ENCODE results near the gene ZFP57.

Gene ZFP57

DNA sequence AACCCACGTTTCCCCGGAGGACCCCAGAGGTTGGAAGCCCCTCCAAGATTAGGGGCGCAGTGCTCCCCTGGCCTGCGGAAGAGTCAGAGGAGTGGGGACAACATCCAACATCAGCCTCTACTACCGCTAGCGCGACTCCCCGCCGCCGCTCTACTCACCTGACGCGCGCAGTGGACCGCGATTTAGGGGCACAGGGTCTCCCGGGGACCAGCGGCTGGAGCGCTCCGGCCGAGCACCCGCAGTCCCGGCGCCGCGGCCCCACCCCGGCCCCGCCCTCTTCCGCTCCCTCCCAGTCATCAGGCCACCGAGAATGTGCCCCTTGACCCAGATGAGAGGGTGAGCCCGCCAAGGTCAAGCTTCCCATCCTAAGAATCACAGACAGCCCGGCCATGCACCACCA is at the start of gene ZFP57:
TSS of gene ZFP57 (minus strand) at position 249 of the 400 bp plus-strand sequence. CDS start 4,149 bp downstream, outside the sequence.
- H3K4me1 ChIP-seq (ENCODE audit: control insufficient read depth in 1 of 2, insufficient read depth in 2 of 2, low read length in 2 of 2) = no peaks in the 10 kb centered on the region
- H3K36me3 ChIP-seq (ENCODE audit: control insufficient read depth in 1 of 2, insufficient read depth in 2 of 2, low read length in 2 of 2) = no peaks in the 10 kb centered on the region
- no peaks in the 10 kb centered on the region for H3K27me3 ChIP-seq (ENCODE audit: control insufficient read depth in 1 of 2, insufficient read depth in 2 of 2, low read length in 2 of 2)
- no peak within 1 kb of the TSS for H3K9ac ChIP-seq (ENCODE audit: low read depth in 1 of 2, low read length in 2 of 2)
- H3K27ac ChIP-seq (ENCODE audit: low read depth, low read length) = no peak within 1 kb of the TSS
- H3K4me3 ChIP-seq (ENCODE audit: low read depth in 1 of 2, low read length in 2 of 2) = no peak within 1 kb of the TSS
- H3K9me3 ChIP-seq (ENCODE audit: control insufficient read depth in 1 of 2, low read length in 2 of 2) = no peaks in the 10 kb centered on the region

DNA sequence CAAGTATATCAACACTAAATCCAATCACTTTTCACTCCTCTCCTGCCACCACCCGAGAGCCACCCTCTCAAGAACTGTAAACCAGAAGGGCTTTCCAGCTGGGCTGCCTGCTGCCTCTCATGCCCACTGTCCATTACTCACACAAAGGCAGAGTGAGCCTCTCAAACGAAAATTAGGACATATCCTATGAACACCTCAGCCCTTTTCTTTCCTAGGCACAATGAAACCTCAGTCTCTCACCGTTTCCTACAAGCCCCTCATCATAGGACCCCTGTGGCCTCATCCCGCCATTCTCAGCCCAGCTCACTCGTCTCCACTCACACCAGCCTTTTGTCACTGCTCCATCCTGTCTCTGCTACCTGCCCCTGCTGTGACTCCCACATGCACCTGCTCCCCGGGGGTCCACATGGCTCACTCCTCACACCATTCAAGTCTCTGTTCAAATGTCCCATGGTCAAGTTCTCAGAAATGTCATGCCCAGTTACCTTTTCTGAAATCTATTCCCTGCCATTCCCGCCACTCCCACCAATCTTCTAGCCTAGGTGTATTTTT is 49.7 kb upstream of the ZFP57 start:
- Histone ChIP-seq H3K27ac (ENCODE audit: low read depth, low read length) (no peak overlapping the region), H3K4me3 (ENCODE audit: low read depth in 1 of 2, low read length in 2 of 2) (no peak overlapping the region), H3K36me3 (ENCODE audit: control insufficient read depth in 1 of 2, insufficient read depth in 2 of 2, low read length in 2 of 2) (peaks cover 11 to 26% of the 10 kb centered on the region in 2 donors), H3K9me3 (ENCODE audit: control insufficient read depth in 1 of 2, low read length in 2 of 2) (no peaks in the 10 kb centered on the region), H3K4me1 (ENCODE audit: control insufficient read depth in 1 of 2, insufficient read depth in 2 of 2, low read length in 2 of 2) (peaks cover 4 to 6% of the 10 kb centered on the region in 2 donors), H3K9ac (ENCODE audit: low read depth in 1 of 2, low read length in 2 of 2) (no peak overlapping the region), H3K27me3 (ENCODE audit: control insufficient read depth in 1 of 2, insufficient read depth in 2 of 2, low read length in 2 of 2) (no peaks in the 10 kb centered on the region)

DNA sequence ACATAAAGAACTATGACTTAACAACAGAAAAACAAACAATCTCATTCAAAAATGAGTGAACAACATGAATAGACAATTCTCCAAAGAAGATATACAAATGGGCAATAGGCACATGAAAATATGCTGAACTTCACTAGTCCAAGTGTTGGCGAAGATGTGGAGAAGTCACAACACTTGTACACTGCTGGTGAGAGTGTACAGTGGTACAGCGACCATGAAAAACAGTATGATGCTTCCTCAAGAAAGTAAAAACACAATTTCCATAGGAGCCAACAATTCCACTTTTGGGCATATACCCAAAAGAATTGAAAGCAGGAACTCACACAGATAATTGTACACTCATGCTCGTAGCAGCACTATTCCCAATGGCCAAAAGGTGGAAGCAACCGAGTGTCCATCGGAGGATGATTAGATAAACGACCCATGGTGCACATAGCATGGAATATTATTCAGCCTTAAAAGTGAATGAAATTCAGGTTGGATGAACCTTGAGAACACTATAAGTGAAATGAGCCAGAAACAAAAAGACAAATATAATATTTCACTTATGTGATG is 48.9 kb upstream of the ZFP57 start:
- Histone ChIP-seq H3K9ac (ENCODE audit: low read depth in 1 of 2, low read length in 2 of 2) (no peak overlapping the region), H3K27ac (ENCODE audit: low read depth, low read length) (no peak overlapping the region), H3K9me3 (ENCODE audit: control insufficient read depth in 1 of 2, low read length in 2 of 2) (no peaks in the 10 kb centered on the region), H3K36me3 (ENCODE audit: control insufficient read depth in 1 of 2, insufficient read depth in 2 of 2, low read length in 2 of 2) (peaks cover 18 to 32% of the 10 kb centered on the region in 2 donors), H3K27me3 (ENCODE audit: control insufficient read depth in 1 of 2, insufficient read depth in 2 of 2, low read length in 2 of 2) (no peaks in the 10 kb centered on the region), H3K4me1 (ENCODE audit: control insufficient read depth in 1 of 2, insufficient read depth in 2 of 2, low read length in 2 of 2) (peaks cover 11 to 14% of the 10 kb centered on the region in 2 donors), H3K4me3 (ENCODE audit: low read depth in 1 of 2, low read length in 2 of 2) (no peak overlapping the region)

DNA sequence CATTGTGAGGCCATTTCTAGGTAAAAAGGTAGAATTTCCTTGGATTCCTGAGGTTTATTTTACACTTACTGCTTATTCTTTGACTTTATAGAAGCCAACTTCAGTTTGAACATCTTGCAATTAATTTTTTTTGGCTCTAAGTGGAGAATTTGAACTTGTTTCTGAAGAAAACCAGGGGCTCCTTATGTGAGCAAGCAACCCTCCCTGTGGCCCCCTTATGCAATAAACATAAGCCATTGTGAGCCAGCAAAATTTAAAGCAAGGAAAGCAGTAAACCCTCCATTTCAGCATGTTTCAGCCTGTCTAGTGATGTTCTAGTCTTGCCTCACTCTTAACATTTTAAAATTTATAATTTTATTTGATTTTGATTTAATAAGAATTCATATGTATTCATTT is 47.9 kb upstream of the ZFP57 start:
- H3K27ac ChIP-seq (ENCODE audit: low read depth, low read length) = no peak overlapping the region

DNA sequence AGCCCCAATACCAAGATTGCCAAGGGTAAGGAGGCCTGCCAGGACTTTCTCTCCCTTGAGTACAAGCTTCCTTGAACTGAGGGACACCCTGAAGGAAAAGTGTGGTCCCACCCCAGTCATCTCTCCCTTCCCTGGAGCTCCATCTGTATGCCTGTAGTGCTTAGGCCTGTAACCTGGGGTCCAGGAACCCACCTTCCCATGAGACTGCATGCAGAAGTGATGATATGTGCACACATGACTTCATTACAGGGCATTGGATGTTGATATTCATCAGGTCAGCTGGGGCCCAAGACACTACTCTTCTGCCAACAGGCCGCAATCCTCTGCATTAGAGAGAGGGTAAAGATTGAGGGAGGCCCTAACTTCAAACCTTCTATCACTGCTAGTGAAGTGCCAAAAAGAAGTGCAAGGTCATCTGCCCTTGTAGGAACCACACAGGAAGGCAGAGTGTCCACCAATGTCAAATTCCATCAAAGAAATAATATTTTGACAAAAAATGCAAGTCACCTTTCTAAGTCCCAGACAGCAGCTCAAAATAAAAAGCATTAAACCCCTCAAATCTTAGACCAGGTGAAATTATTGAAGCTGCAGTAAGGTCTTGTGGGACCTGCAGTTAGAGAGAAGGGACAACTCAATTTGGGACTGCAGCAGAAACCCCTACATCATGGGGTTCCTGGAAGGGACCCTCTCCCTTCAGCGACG is 47.4 kb upstream of the ZFP57 start:
- Histone ChIP-seq H3K27me3 (ENCODE audit: control insufficient read depth in 1 of 2, insufficient read depth in 2 of 2, low read length in 2 of 2) (no peaks in the 10 kb centered on the region), H3K4me3 (ENCODE audit: low read depth in 1 of 2, low read length in 2 of 2) (no peak overlapping the region), H3K9ac (ENCODE audit: low read depth in 1 of 2, low read length in 2 of 2) (no peak overlapping the region), H3K9me3 (ENCODE audit: control insufficient read depth in 1 of 2, low read length in 2 of 2) (no peaks in the 10 kb centered on the region), H3K4me1 (ENCODE audit: control insufficient read depth in 1 of 2, insufficient read depth in 2 of 2, low read length in 2 of 2) (peaks cover 11 to 23% of the 10 kb centered on the region in 2 donors), H3K36me3 (ENCODE audit: control insufficient read depth in 1 of 2, insufficient read depth in 2 of 2, low read length in 2 of 2) (peaks cover 18 to 34% of the 10 kb centered on the region in 2 donors), H3K27ac (ENCODE audit: low read depth, low read length) (no peak overlapping the region)

More for the DNA sequence above, 47.9 kb upstream of the ZFP57 start:
- H3K27me3 ChIP-seq (ENCODE audit: control insufficient read depth in 1 of 2, insufficient read depth in 2 of 2, low read length in 2 of 2) = no peaks in the 10 kb centered on the region
- peaks cover 11 to 23% of the 10 kb centered on the region in 2 donors for H3K4me1 ChIP-seq (ENCODE audit: control insufficient read depth in 1 of 2, insufficient read depth in 2 of 2, low read length in 2 of 2)
- no peak overlapping the region for H3K4me3 ChIP-seq (ENCODE audit: low read depth in 1 of 2, low read length in 2 of 2)
- H3K9ac ChIP-seq (ENCODE audit: low read depth in 1 of 2, low read length in 2 of 2) = no peak overlapping the region
- no peaks in the 10 kb centered on the region for H3K9me3 ChIP-seq (ENCODE audit: control insufficient read depth in 1 of 2, low read length in 2 of 2)
- H3K36me3 ChIP-seq (ENCODE audit: control insufficient read depth in 1 of 2, insufficient read depth in 2 of 2, low read length in 2 of 2) = peaks cover 18 to 34% of the 10 kb centered on the region in 2 donors

DNA sequence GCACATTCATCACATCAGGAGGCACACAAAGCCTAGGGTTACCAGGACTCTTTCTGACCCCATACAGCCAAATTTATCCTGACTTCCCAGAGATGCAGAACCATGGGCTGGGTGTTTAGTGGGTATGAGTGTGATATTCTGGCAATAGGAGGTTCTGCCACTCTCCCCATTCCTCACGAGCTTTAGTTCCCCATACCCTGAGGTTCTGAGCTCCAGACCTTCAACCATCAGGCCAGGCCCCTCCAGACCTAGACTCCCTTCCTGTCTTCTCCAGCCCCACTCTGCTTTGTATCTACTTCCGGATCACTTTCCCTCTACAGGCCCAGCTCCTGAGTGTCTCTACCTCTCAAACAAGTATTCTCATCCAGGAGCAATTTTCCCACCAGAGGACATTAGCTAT is 46.7 kb upstream of the ZFP57 start:
- no peaks in the 10 kb centered on the region for H3K27me3 ChIP-seq (ENCODE audit: control insufficient read depth in 1 of 2, insufficient read depth in 2 of 2, low read length in 2 of 2)
- H3K9ac ChIP-seq (ENCODE audit: low read depth in 1 of 2, low read length in 2 of 2) = no peak overlapping the region
- H3K27ac ChIP-seq (ENCODE audit: low read depth, low read length) = no peak overlapping the region
- H3K4me3 ChIP-seq (ENCODE audit: low read depth in 1 of 2, low read length in 2 of 2) = no peak overlapping the region
- H3K4me1 ChIP-seq (ENCODE audit: control insufficient read depth in 1 of 2, insufficient read depth in 2 of 2, low read length in 2 of 2) = peaks cover 11 to 23% of the 10 kb centered on the region in 2 donors
- H3K9me3 ChIP-seq (ENCODE audit: control insufficient read depth in 1 of 2, low read length in 2 of 2) = no peaks in the 10 kb centered on the region
- peaks cover 18 to 34% of the 10 kb centered on the region in 2 donors for H3K36me3 ChIP-seq (ENCODE audit: control insufficient read depth in 1 of 2, insufficient read depth in 2 of 2, low read length in 2 of 2)

DNA sequence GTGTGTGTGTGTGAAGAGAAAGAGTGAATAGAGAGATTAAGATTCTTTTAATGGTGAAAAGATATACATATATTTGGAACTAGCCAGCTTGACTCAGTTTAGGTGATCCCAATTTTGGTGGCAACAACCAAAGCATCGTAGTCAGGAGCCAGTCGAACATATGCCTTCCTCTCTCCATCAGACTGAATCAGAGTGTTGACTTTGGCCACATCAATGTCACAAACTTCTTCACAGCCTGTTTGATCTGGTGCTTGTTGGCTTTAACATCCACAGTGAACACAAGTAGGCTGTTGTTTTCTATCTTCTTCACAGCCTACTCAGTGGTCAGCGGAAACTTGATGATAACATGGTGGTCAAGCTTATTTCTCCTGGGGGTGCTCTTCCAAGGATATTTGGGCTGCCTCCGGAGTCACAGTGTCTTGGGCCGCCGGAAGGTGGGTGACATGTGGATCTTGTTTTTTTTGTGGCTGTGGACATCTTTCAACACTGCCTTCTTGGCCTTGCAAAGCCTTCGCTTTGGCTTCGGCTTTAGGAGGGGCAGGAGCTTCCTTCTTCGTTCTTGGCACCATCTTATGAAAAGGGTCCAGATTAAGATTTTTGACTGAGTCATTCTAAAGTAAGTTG is 45.7 kb upstream of the ZFP57 start:
- no peak overlapping the region for H3K4me3 ChIP-seq (ENCODE audit: low read depth in 1 of 2, low read length in 2 of 2)
- no peak overlapping the region for H3K27ac ChIP-seq (ENCODE audit: low read depth, low read length)
- H3K27me3 ChIP-seq (ENCODE audit: control insufficient read depth in 1 of 2, insufficient read depth in 2 of 2, low read length in 2 of 2) = no peaks in the 10 kb centered on the region
- H3K9me3 ChIP-seq (ENCODE audit: control insufficient read depth in 1 of 2, low read length in 2 of 2) = no peaks in the 10 kb centered on the region
- no peak overlapping the region for H3K9ac ChIP-seq (ENCODE audit: low read depth in 1 of 2, low read length in 2 of 2)
- peaks cover 18 to 34% of the 10 kb centered on the region in 2 donors for H3K36me3 ChIP-seq (ENCODE audit: control insufficient read depth in 1 of 2, insufficient read depth in 2 of 2, low read length in 2 of 2)
- peaks cover 11 to 23% of the 10 kb centered on the region in 2 donors for H3K4me1 ChIP-seq (ENCODE audit: control insufficient read depth in 1 of 2, insufficient read depth in 2 of 2, low read length in 2 of 2)

DNA sequence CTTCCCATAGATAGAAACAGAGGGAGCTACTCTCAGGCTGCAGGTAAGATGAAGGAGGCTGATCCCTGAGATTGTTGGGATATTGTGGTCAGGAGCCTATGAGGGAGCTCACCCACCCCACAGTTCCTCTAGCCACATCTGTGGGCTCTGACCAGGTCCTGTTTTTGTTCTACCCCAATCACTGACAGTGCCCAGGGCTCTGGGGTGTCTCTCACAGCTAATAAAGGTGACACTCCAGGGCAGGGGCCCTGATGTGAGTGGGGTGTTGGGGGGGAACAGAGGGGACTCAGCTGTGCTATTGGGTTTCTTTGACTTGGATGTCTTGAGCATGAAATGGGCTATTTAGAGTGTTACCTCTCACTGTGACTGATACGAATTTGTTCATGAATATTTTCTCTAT is 45.0 kb upstream of the ZFP57 start:
- Histone ChIP-seq H3K27ac (ENCODE audit: low read depth, low read length) (no peak overlapping the region), H3K4me3 (ENCODE audit: low read depth in 1 of 2, low read length in 2 of 2) (peak overlapping the region; percentile 88 to 94), H3K9ac (ENCODE audit: low read depth in 1 of 2, low read length in 2 of 2) (no peak overlapping the region), H3K27me3 (ENCODE audit: control insufficient read depth in 1 of 2, insufficient read depth in 2 of 2, low read length in 2 of 2) (no peaks in the 10 kb centered on the region), H3K36me3 (ENCODE audit: control insufficient read depth in 1 of 2, insufficient read depth in 2 of 2, low read length in 2 of 2) (peaks cover 18 to 34% of the 10 kb centered on the region in 2 donors), H3K4me1 (ENCODE audit: control insufficient read depth in 1 of 2, insufficient read depth in 2 of 2, low read length in 2 of 2) (peaks cover 11 to 23% of the 10 kb centered on the region in 2 donors), H3K9me3 (ENCODE audit: control insufficient read depth in 1 of 2, low read length in 2 of 2) (no peaks in the 10 kb centered on the region)

DNA sequence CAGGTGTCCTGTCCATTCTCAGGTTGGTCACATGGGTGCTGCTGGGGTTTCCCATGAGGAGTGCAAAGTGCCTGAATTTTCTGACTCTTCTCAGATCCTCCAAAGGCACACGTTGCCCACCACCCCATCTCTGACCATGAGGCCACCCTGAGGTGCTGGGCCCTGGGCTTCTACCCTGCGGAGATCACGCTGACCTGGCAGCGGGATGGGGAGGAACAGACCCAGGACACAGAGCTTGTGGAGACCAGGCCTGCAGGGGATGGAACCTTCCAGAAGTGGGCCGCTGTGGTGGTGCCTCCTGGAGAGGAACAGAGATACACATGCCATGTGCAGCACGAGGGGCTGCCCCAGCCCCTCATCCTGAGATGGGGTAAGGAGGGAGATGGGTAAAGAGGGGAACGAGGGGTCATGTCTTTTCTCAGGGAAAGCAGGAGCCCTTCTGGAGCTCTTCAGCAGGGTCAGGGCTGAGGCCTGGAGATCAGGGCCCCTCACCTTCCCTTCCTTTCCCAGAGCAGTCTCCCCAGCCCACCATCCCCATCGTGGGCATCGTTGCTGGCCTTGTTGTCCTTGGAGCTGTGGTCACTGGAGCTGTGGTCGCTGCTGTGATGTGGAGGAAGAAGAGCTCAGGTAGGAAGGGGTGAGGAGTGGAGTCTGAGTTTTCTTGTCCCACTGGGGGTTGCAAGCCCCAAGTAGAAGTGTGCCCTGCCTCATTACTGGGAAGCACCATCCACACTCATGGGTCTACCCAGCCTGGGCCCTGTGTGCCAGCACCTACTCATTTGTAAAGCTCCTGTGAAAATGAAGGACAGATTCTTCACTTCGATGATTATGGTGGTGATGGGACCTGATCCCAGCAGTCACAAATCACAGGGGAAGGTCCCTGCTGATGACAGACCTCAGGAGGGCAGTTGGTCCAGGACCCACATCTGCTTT is 44.3 kb upstream of the ZFP57 start:
- no peak overlapping the region for H3K27ac ChIP-seq (ENCODE audit: low read depth, low read length)
- H3K36me3 ChIP-seq (ENCODE audit: control insufficient read depth in 1 of 2, insufficient read depth in 2 of 2, low read length in 2 of 2) = peaks cover 18 to 34% of the 10 kb centered on the region in 2 donors
- H3K27me3 ChIP-seq (ENCODE audit: control insufficient read depth in 1 of 2, insufficient read depth in 2 of 2, low read length in 2 of 2) = no peaks in the 10 kb centered on the region
- peak overlapping the region; percentile 88 to 94 for H3K4me3 ChIP-seq (ENCODE audit: low read depth in 1 of 2, low read length in 2 of 2)
- peak overlapping the region in 1 of 2 donors; percentile 1 for H3K9ac ChIP-seq (ENCODE audit: low read depth in 1 of 2, low read length in 2 of 2)
- H3K4me1 ChIP-seq (ENCODE audit: control insufficient read depth in 1 of 2, insufficient read depth in 2 of 2, low read length in 2 of 2) = peaks cover 11 to 23% of the 10 kb centered on the region in 2 donors
- no peaks in the 10 kb centered on the region for H3K9me3 ChIP-seq (ENCODE audit: control insufficient read depth in 1 of 2, low read length in 2 of 2)

All from duodenal mucosa (tissue), 2 donors.